Measurements from ENCODE around the gene RPE.

GRCh38 chr2:210046851-210047500, 44.5 kb downstream of the RPE start:
- TF ChIP-seq CTCF (IDR thresholded peaks at IDR 0.05 in 8 of 11, conservative IDR thresholded peaks at IDR 0.05 in 3 of 11) (no peak), POLR2AphosphoS5 (IDR thresholded peaks at IDR 0.05) (no peak)
